WERI-Rb-1 (cell line): Measurements from ENCODE around the gene PLEKHN1.
"Not testable (repeated sequence)": the region's sequence is repeated elsewhere in the genome, so short reads cannot be mapped to it uniquely, and the experiment has no call there.

Experiments used
- DNase-seq: peaks from one replicate; pipeline ENCODE4 v3.0.0-alpha.2; 2020
- H3K27ac ChIP-seq: fragments of 250-450 bp; sonication (Bioruptor Pico); 2 replicates; pipeline ENCODE4 v1.5.1; 2020; ENCODE audit warnings: mild to moderate bottlenecking, moderate library complexity
- H3K27me3 ChIP-seq: fragments of 250-450 bp; sonication (Bioruptor Pico); 2 replicates; pipeline ENCODE4 v1.5.1; 2021; ENCODE audit warnings: mild to moderate bottlenecking, low read depth, moderate library complexity; ENCODE audit not compliant: insufficient read depth, severe bottlenecking
- H3K36me3 ChIP-seq: fragments of 250-450 bp; sonication (Bioruptor Pico); 2 replicates; pipeline ENCODE4 v1.5.1; 2020; ENCODE audit warnings: mild to moderate bottlenecking, moderate library complexity
- H3K4me3 ChIP-seq: 2 replicates; pipeline ENCODE4 v1.5.1; 2011; ENCODE audit warnings: low read depth, mild to moderate bottlenecking, control low read depth, low read length
- H3K9me3 ChIP-seq: fragments of 250-450 bp; sonication (Bioruptor Pico); 2 replicates; pipeline ENCODE4 v1.5.1; 2021; ENCODE audit warnings: mild to moderate bottlenecking, moderate library complexity; ENCODE audit not compliant: severe bottlenecking
- CTCF ChIP-seq: IDR thresholded peaks from 2 replicates; pipeline ENCODE4 v1.5.1; 2011; ENCODE audit warnings: low read depth, mild to moderate bottlenecking, control low read depth, inconsistent platforms, low read length

Gene PLEKHN1

DNA sequence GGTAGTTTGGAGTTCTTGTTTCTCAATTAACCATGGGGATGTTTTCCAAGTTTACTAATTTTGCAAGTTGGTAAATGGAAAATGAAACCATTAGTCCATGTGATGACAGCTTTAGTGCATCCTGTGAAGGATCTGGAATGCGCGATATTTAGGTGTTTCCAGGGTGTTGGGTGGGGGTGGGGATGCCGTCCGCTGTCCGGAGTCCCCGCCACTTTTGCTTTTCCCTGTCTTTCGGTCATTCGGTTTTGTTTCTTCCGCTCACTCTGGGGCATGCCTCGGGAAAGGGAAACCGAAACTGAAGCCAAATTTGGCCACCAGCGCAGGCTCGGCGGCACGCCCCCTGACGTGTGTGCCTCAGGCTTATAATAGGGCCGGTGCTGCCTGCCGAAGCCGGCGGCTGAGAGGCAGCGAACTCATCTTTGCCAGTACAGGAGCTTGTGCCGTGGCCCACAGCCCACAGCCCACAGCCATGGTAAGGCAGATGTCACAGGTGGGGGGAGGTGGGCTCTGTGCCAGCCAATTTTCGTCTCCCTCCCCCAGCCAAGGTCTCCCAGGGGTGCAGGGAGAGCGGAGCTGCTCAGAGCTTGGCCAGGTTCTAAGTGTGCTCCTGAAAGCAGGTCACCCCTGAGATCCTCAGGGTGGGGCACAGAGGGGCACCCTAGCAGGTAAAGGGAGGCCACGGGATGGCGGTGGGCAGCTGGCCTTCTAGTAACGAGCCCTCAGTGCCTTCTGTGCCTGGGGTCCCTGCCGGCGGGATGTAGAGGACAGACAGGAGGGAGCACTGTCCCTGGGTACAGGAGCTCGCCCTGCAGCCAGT is 47.0 kb downstream of the PLEKHN1 start, which contains the start of gene ISG15:
Gene ISG15, plus strand, starts transcription at position 393 of the 817 bp plus-strand sequence. Its CDS starts 77 bp downstream, at position 470.
- Histone ChIP-seq H3K4me3 (no peak within 1 kb of the TSS), H3K27me3 (no peaks in the 10 kb centered on the region), H3K36me3 (no peaks in the 10 kb centered on the region), H3K27ac (peak within 1 kb of the TSS; percentile 49), H3K9me3 (no peaks in the 10 kb centered on the region)
- DNase-seq, result no peak
- TF ChIP-seq CTCF, result no peak

DNA sequence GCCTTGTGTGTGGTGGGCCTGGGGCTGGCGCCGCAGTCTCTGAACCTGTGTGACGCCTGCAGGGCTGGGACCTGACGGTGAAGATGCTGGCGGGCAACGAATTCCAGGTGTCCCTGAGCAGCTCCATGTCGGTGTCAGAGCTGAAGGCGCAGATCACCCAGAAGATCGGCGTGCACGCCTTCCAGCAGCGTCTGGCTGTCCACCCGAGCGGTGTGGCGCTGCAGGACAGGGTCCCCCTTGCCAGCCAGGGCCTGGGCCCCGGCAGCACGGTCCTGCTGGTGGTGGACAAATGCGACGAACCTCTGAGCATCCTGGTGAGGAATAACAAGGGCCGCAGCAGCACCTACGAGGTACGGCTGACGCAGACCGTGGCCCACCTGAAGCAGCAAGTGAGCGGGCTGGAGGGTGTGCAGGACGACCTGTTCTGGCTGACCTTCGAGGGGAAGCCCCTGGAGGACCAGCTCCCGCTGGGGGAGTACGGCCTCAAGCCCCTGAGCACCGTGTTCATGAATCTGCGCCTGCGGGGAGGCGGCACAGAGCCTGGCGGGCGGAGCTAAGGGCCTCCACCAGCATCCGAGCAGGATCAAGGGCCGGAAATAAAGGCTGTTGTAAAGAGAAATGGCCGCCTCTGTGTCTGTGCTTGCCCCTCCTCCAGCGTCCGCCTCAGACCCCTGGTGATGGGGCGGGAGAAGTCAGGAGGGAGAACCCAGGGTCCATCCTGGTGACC is 47.8 kb downstream of the PLEKHN1 start:
- Histone ChIP-seq H3K36me3 (no peaks in the 10 kb centered on the region), H3K27ac (peak overlapping the region; percentile 49), H3K4me3 (no peak overlapping the region), H3K9me3 (no peaks in the 10 kb centered on the region), H3K27me3 (no peaks in the 10 kb centered on the region)
- no peak for TF ChIP-seq CTCF
- peak; percentile 18 for DNase-seq

GRCh38 chr1:1014799-1015681 is 48.8 kb downstream of the PLEKHN1 start:
- no peaks in the 10 kb centered on the region for H3K27me3 ChIP-seq
- no peaks in the 10 kb centered on the region for H3K9me3 ChIP-seq
- H3K27ac ChIP-seq, result peak overlapping the region; percentile 49
- no peak overlapping the region for H3K4me3 ChIP-seq
- H3K36me3 ChIP-seq, result no peaks in the 10 kb centered on the region
- DNase-seq, result peak; percentile 61
- peak; percentile 75 for TF ChIP-seq CTCF

- H3K27ac ChIP-seq, H3K9me3 ChIP-seq, DNase-seq, H3K4me3 ChIP-seq, H3K36me3 ChIP-seq, H3K27me3 ChIP-seq: not testable (repeated sequence)
Observed at GRCh38 chr1:1017397-1018320, 51.4 kb downstream of the PLEKHN1 start.

DNA sequence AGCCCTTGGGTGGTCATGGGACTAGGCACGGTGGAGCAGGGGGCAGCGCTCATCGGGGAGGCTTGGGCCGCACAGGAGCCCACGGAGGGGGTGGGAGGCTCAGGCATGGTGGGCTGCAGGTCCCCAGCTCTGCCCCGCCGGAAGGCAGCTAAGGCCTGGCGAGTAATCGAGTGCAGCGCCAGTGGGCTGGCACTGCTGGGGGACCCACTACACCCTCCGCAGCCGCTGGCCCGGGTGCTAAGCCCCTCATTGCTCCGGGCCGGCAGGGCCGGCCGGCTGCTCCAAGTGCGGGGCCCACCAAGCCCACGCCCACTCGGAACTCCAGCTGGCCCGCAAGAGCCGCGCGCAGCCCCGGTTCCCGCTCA is 52.0 kb downstream of the PLEKHN1 start:
- H3K27ac ChIP-seq, H3K36me3 ChIP-seq: not testable (repeated sequence)

More for the DNA sequence above, 52.0 kb downstream of the PLEKHN1 start:
- H3K4me3 ChIP-seq, H3K27me3 ChIP-seq, H3K9me3 ChIP-seq, DNase-seq: not testable (repeated sequence)
